Stomach (tissue), 4 donors: ENCODE results near the gene FLAD1.

ENCODE experiments used
- EP300 ChIP-seq: sonication (generic); formaldehyde crosslinking; IDR thresholded peaks from one replicate; pipeline ENCODE4 v1.6.1; 2017; ENCODE audit warnings: antibody characterized with exemption
- TF ChIP-seq, protein P1 (sequence below), 7 experiments: fragments of 450-650 bp in 4 of 7; fragments of 200-600 bp in 3 of 7; sonication (generic) in 3 of 7; IDR thresholded peaks; one replicate each; pipeline ENCODE4 v1.5.1; 2016 to 2019; ENCODE audit warnings: antibody characterized with exemption in 7 of 7, control low read depth in 2 of 7, mild to moderate bottlenecking in 1 of 7

DNA sequence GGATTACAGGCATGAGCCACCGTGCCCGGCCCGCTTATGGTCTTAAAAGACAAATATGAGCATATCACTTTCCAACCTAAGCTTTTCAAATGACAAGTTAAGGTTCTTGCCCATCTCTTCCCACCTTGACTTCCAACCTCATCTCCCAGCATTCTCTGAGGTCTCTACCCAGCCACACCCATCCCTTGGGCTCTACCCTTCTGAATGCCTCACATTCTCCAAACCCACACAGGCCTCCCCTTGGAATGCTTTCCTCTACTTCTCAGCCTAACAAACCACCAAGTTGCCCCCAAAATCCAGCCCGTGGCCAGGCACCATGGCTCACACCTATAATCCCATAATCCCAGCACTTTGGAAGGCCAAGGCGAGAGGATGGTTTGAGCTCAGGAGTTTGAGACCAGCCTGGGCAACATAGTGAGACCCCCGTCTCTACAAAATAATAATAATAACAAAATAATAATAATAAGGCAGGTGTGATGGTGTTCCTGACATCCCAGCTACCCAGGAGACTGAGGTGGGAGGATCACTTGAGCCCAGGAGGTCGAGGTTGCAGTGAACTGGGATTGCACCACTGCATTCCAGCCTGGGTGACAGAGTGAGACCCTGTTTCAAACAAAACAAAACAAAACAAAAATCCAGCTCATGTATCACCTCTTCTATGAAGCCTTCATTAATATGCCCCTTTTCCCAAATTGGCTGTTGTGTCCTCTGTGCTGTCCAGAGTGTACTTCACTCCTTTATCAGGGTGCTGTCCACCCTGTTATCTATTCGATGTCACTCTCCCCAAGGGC is 39.2 kb downstream of the FLAD1 start:
- TF ChIP-seq, protein P1, sequence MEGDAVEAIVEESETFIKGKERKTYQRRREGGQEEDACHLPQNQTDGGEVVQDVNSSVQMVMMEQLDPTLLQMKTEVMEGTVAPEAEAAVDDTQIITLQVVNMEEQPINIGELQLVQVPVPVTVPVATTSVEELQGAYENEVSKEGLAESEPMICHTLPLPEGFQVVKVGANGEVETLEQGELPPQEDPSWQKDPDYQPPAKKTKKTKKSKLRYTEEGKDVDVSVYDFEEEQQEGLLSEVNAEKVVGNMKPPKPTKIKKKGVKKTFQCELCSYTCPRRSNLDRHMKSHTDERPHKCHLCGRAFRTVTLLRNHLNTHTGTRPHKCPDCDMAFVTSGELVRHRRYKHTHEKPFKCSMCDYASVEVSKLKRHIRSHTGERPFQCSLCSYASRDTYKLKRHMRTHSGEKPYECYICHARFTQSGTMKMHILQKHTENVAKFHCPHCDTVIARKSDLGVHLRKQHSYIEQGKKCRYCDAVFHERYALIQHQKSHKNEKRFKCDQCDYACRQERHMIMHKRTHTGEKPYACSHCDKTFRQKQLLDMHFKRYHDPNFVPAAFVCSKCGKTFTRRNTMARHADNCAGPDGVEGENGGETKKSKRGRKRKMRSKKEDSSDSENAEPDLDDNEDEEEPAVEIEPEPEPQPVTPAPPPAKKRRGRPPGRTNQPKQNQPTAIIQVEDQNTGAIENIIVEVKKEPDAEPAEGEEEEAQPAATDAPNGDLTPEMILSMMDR (IDR thresholded peaks at IDR 0.05), result no peak
- no peak for TF ChIP-seq EP300
